ENCODE data around the gene DEGS1. TPM values are rescaled to one million over a fixed set of nuclear protein-coding genes. Genes with fewer than 3 reads are reported as not detected.
"Not testable (repeated sequence)": the region's sequence is repeated elsewhere in the genome, so short reads cannot be mapped to it uniquely, and the experiment has no call there.

The DEGS1 gene
- total RNA-seq, 1 experiment from 2014 or later: 61.8 TPM

GRCh38 chr1:224180783-224181452, 2.1 kb upstream of the DEGS1 start:
- DNase-seq (ENCODE audit: low read depth): no peak

- no peak for DNase-seq (ENCODE audit: low read depth)
Measured at GRCh38 chr1:224181453-224181810, 1.6 kb upstream of the DEGS1 start.

DNA sequence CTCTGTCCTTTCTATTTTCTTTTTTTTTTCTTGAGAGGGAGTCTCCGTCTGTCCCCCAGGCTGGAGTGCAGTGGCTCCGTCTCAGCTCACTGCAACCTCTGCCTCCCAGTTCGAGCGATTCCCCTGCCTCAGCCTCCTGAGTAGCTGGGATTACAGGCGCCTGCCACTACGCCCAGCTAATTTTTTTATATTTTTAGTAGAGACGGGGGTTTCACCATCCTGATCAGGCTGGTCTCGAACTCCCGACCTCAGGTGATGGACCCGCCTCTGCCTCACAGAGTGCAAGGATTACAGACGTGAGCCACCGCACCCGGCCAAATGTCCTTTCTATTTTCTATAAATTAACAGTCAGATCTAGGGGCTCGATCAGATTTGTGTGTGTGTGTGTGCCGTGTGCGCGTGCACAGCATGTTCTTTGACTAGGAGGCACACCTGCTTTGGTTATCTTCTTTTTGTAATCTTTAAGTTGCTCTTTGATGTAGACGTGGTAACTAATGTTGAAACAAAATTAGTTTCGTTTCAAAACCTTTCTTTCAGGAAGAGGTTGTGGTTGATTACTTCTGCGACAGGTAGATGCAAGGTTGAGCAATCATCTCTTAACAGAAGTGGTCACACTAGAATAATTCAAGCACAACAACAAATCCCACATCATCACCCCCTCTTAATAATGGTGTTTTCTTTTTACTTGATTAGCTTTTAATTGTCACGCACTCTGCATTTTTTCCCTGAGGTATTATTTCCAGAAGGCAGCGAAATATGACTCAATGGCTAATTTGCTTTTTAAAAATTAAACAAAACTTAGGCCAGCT, 779 bp upstream of the DEGS1 start:
- no peak for DNase-seq (ENCODE audit: low read depth)

- DNase-seq (ENCODE audit: low read depth): peak; percentile 74
Measured at GRCh38 chr1:224183591-224184312, 712 bp downstream of the DEGS1 start.

GRCh38 chr1:224185208-224185607, 2.2 kb downstream of the DEGS1 start:
- DNase-seq (ENCODE audit: low read depth): no peak

DNA sequence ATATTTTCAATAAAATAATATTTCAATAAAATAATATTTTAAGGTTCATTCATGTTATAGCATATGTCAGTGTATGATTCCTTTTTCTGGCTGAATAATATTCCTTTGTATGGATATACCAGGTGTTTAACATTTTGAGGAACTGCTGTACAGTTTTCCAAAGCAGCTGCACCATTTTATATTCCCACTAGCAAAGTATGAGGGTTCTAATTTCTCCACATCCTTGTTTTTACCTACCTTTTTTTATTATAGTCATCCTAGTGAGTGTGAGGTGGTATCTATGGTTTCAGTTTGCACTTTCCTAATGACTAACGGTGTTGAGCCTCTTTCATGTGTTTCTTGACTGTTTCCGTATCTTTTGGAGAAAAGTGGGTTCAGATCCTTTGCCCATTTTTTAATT, 5.2 kb downstream of the DEGS1 start:
- DNase-seq (ENCODE audit: low read depth): no peak

DNA sequence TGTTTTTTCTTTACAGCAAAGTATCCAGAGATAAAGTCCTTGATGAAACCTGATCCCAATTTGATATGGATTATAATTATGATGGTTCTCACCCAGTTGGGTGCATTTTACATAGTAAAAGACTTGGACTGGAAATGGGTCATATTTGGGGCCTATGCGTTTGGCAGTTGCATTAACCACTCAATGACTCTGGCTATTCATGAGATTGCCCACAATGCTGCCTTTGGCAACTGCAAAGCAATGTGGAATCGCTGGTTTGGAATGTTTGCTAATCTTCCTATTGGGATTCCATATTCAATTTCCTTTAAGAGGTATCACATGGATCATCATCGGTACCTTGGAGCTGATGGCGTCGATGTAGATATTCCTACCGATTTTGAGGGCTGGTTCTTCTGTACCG, 6.5 kb downstream of the DEGS1 start:
- no peak for DNase-seq (ENCODE audit: low read depth)

DNA sequence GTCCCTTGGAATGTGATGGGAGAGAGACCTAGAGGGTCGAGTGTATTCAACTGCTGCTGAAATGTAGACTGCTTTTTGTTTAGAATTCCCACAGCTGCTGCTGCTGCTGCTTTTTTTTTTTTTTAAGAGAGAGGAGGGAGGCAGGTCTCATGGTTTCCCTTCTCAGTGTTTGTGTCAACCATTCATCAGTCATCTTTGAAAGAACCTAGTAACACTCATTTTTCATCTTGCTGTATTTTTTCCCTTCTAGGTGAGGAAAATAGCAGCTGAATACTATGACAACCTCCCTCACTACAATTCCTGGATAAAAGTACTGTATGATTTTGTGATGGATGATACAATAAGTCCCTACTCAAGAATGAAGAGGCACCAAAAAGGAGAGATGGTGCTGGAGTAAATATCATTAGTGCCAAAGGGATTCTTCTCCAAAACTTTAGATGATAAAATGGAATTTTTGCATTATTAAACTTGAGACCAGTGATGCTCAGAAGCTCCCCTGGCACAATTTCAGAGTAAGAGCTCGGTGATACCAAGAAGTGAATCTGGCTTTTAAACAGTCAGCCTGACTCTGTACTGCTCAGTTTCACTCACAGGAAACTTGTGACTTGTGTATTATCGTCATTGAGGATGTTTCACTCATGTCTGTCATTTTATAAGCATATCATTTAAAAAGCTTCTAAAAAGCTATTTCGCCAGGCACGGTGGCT, 9.2 kb downstream of the DEGS1 start:
- DNase-seq (ENCODE audit: low read depth): no peak

GRCh38 chr1:224193319-224193966, 10.4 kb downstream of the DEGS1 start:
- DNase-seq (ENCODE audit: low read depth): no peak

- DNase-seq (ENCODE audit: low read depth): no peak
Measured at GRCh38 chr1:224196813-224197600, 14.0 kb downstream of the DEGS1 start.

DNA sequence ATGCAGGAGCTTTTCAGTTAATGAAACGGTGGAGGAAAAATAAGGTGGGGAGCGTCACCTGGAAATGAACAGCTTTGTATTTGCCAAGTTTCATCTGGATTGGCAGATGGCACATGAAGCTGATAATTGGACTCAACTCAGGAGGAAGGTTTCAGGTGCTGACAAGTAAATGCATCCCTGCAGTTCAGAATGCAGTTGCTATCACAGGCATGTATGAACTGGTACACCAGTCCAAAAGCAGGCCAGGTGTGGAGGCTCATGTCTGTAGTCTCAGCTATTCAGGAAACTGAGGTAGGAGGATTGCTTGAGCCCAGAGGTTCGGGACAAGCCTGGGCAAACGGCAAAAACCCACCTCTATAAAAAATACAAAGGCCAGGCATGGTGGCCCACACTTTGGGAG, 15.5 kb downstream of the DEGS1 start:
- DNase-seq (ENCODE audit: low read depth): no peak

GRCh38 chr1:224199679-224200078, 16.6 kb downstream of the DEGS1 start:
- DNase-seq (ENCODE audit: low read depth): no peak

DNA sequence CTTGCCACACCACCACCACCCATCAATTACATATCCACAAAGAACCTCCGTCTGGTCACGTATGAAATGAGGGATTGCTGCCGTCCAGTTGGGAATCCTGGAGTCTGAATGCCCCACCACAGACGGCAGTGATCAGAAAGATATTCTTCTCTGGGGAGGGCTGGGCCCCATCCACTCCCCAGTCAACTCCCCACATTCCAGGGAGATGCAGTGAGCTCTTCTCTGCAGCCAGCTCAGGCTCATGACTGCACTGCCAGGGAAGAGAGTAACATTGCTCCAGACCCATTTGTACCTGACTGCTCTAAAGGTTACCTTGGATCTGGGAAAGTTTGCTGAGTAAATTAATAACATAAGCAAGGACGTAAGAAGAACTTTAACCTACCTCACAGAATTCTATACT, 18.3 kb downstream of the DEGS1 start:
- no peak for DNase-seq (ENCODE audit: low read depth)

- no peak for DNase-seq (ENCODE audit: low read depth)
Measured at GRCh38 chr1:224201853-224202252, 18.8 kb downstream of the DEGS1 start.

- DNase-seq (ENCODE audit: low read depth): peak; percentile 76
Measured at GRCh38 chr1:224203243-224204016, 20.4 kb downstream of the DEGS1 start.

GRCh38 chr1:224205438-224205840, 22.4 kb downstream of the DEGS1 start:
- peak; percentile 90 for DNase-seq (ENCODE audit: low read depth)

GRCh38 chr1:224205931-224206538, 23.0 kb downstream of the DEGS1 start:
- not testable (repeated sequence) for DNase-seq (ENCODE audit: low read depth)

- peak; percentile 81 for DNase-seq (ENCODE audit: low read depth)
Measured at GRCh38 chr1:224211206-224211962, 28.3 kb downstream of the DEGS1 start.

- no peak for DNase-seq (ENCODE audit: low read depth)
Measured at GRCh38 chr1:224212618-224213061, 29.6 kb downstream of the DEGS1 start.

All from Daoy (cell line).